ENCODE data around the gene SMYD3.

SMYD3 gene

GRCh38 chr1:246515390-246516005, 8.4 kb upstream of the SMYD3 start:
- no peak for DNase-seq (ENCODE audit: low read depth)

- no peak for DNase-seq (ENCODE audit: low read depth)
Measured at GRCh38 chr1:246513619-246514343, 6.7 kb upstream of the SMYD3 start.

GRCh38 chr1:246513041-246513440, 6.0 kb upstream of the SMYD3 start:
- DNase-seq (ENCODE audit: low read depth) = no peak

GRCh38 chr1:246512635-246513034, 5.6 kb upstream of the SMYD3 start:
- no peak for DNase-seq (ENCODE audit: low read depth)

GRCh38 chr1:246512230-246512629, 5.2 kb upstream of the SMYD3 start:
- no peak for DNase-seq (ENCODE audit: low read depth)

- no peak for DNase-seq (ENCODE audit: low read depth)
Measured at GRCh38 chr1:246511203-246511602, 4.1 kb upstream of the SMYD3 start.

- no peak for DNase-seq (ENCODE audit: low read depth)
Measured at GRCh38 chr1:246510147-246511030, 3.3 kb upstream of the SMYD3 start.

- no peak for DNase-seq (ENCODE audit: low read depth)
Measured at GRCh38 chr1:246508897-246509688, 2.0 kb upstream of the SMYD3 start.

GRCh38 chr1:246506367-246506673, 759 bp downstream of the SMYD3 start:
- DNase-seq (ENCODE audit: low read depth) = no peak

GRCh38 chr1:246503341-246503740, 3.7 kb downstream of the SMYD3 start:
- no peak for DNase-seq (ENCODE audit: low read depth)

GRCh38 chr1:246497331-246497915, 9.7 kb downstream of the SMYD3 start:
- no peak for DNase-seq (ENCODE audit: low read depth)

GRCh38 chr1:246492611-246493245, 14.4 kb downstream of the SMYD3 start:
- DNase-seq (ENCODE audit: low read depth) = peak; percentile 29

GRCh38 chr1:246491551-246492053, 15.5 kb downstream of the SMYD3 start:
- no peak for DNase-seq (ENCODE audit: low read depth)

- DNase-seq (ENCODE audit: low read depth) = no peak
Measured at GRCh38 chr1:246488674-246489073, 18.4 kb downstream of the SMYD3 start.

GRCh38 chr1:246483569-246483933, 23.5 kb downstream of the SMYD3 start:
- no peak for DNase-seq (ENCODE audit: low read depth)

- DNase-seq (ENCODE audit: low read depth) = no peak
Measured at GRCh38 chr1:246482805-246483568, 24.1 kb downstream of the SMYD3 start.

GRCh38 chr1:246479061-246479460, 28.0 kb downstream of the SMYD3 start:
- DNase-seq (ENCODE audit: low read depth) = no peak

- no peak for DNase-seq (ENCODE audit: low read depth)
Measured at GRCh38 chr1:246477634-246478033, 29.4 kb downstream of the SMYD3 start.

- no peak for DNase-seq (ENCODE audit: low read depth)
Measured at GRCh38 chr1:246476771-246477170, 30.3 kb downstream of the SMYD3 start.

GRCh38 chr1:246471688-246472087, 35.4 kb downstream of the SMYD3 start:
- no peak for DNase-seq (ENCODE audit: low read depth)

Data from activated T-cell treated with anti-CD3 and anti-CD28 coated beads for 24 hours (primary cell).